HepG2 (cell line): ENCODE data around the gene ERF. TPM values are rescaled to one million over a fixed set of nuclear protein-coding genes. Genes with fewer than 3 reads are reported as not detected.

Source experiments
- ATAC-seq: fragments of 200-7000 bp; cut with Tn5 transposase; 3 replicates; pipeline ENCODE4 v1.9.1; 2020; ENCODE audit warnings: mild to moderate bottlenecking, moderate library complexity
- BruUV-seq: library from RNA; stranded (reverse); fragments of 400-500 nt; replicated peaks from 2 replicates; lab custom pipeline; 2021; lab: Mats Ljungman, UMichigan
- CTCF ChIA-PET: fragments of 300-600 bp; formaldehyde crosslinking; extraction: SDS; loops from one replicate; lab custom pipeline; 2021; ENCODE audit warnings: low total read pairs, inconsistent platforms, low intra/inter-chr PET ratio; lab: Yijun Ruan, JAX
- POLR2A ChIA-PET: fragments of 350-600 bp; sonication (Branson Sonifier 250); formaldehyde crosslinking; loops from one replicate; lab custom pipeline; 2020; ENCODE audit warnings: antibody characterized with exemption, inconsistent platforms; lab: Yijun Ruan, JAX
- DNase-seq: peaks from one replicate; pipeline ENCODE4 v3.0.0-alpha.2; 2015; ENCODE audit warnings: low spot score
- FAIRE-seq: peaks from 3 replicates; lab custom pipeline; 2011; peaks lifted over from hg19 to GRCh38; lab: Jason Lieb, UNC
- H2AFZ ChIP-seq: one replicate; pipeline ENCODE4 v1.6.1; 2011; ENCODE audit warnings: low read length, inconsistent platforms
- H3K27ac ChIP-seq: fragments of 300-600 bp; 3 replicates; pipeline ENCODE4 v1.8.0; 2011; ENCODE audit warnings: mixed run types, mild to moderate bottlenecking, mixed read lengths, low read length, inconsistent platforms; ENCODE audit not compliant: insufficient read depth; ENCODE audit errors: extremely low read length
- H3K27me3 ChIP-seq, 2 experiments: fragments of 200-600 bp in 1 of 2; 2 replicates in 1 of 2; 3 replicates in 1 of 2; pipeline versions ENCODE4 v1.6.0 to v1.8.0; 2011; ENCODE audit warnings: low read length in 2 of 2, mild to moderate bottlenecking in 2 of 2, moderate library complexity in 2 of 2, inconsistent platforms in 1 of 2; ENCODE audit not compliant: insufficient read depth in 2 of 2, control insufficient read depth in 1 of 2
- H3K36me3 ChIP-seq, 2 experiments: fragments of 200-600 bp in 1 of 2; replicated peaks in 1 of 2; 2 replicates in 1 of 2; 3 replicates in 1 of 2; pipeline versions ENCODE4 v1.5.1 to v1.8.0; 2011; ENCODE audit warnings: low read length in 2 of 2, inconsistent platforms in 1 of 2; ENCODE audit not compliant: insufficient read depth in 2 of 2, control insufficient read depth in 1 of 2
- H3K4me1 ChIP-seq: 2 replicates; pipeline ENCODE4 v1.5.1; 2012; ENCODE audit warnings: low read length, inconsistent platforms; ENCODE audit not compliant: insufficient read depth
- H3K4me2 ChIP-seq: 2 replicates; pipeline ENCODE4 v1.6.0; 2011; ENCODE audit warnings: low read depth, low read length, inconsistent platforms
- H3K4me3 ChIP-seq, 3 experiments: fragments of 200-600 bp in 1 of 3; sonication (generic), shearing (Covaris generic) in 1 of 3; replicated peaks in 1 of 3; 2 replicates each; pipeline ENCODE4 v1.5.1; 2011 to 2016; ENCODE audit warnings: low read length in 3 of 3, inconsistent platforms in 2 of 3, low read depth in 2 of 3, mild to moderate bottlenecking in 2 of 3, control low read depth in 1 of 3, mixed read lengths in 1 of 3; ENCODE audit not compliant: insufficient read depth in 1 of 3
- H3K79me2 ChIP-seq: one replicate; pipeline ENCODE4 v1.6.1; 2011; ENCODE audit warnings: low read length, inconsistent platforms; ENCODE audit not compliant: insufficient read depth
- H3K9ac ChIP-seq: 2 replicates; pipeline ENCODE4 v1.6.0; 2011; ENCODE audit warnings: mild to moderate bottlenecking, low read depth, low read length, inconsistent platforms; ENCODE audit not compliant: insufficient read depth
- H3K9me3 ChIP-seq: 2 replicates; pipeline ENCODE4 v1.5.1; 2012; ENCODE audit warnings: mild to moderate bottlenecking, low read length
- H4K20me1 ChIP-seq: 2 replicates; pipeline ENCODE4 v1.6.0; 2011; ENCODE audit warnings: inconsistent platforms, mild to moderate bottlenecking, low read length, moderate library complexity; ENCODE audit not compliant: insufficient read depth
- CCAR2 ChIP-seq: fragments of 200-400 bp; formaldehyde crosslinking; optimal IDR thresholded peaks from 2 replicates; pipeline ENCODE3; 2018; ENCODE audit warnings: low read depth, mild to moderate bottlenecking, low read length, moderate library complexity
- HES4 ChIP-seq: sonication (generic); formaldehyde crosslinking; IDR thresholded peaks from 2 replicates; pipeline ENCODE4 v1.9.0; 2021; ENCODE audit warnings: mild to moderate bottlenecking, missing genetic modification reagents, borderline replicate concordance
- HNRNPLL ChIP-seq: fragments of 200-400 bp; formaldehyde crosslinking; IDR thresholded peaks from 2 replicates; pipeline ENCODE4 v1.6.1; 2017; ENCODE audit warnings: mild to moderate bottlenecking, low read depth, low read length; ENCODE audit not compliant: poor library complexity, severe bottlenecking
- NKX3-1 ChIP-seq: sonication (generic); formaldehyde crosslinking; IDR thresholded peaks from 2 replicates; pipeline ENCODE4 v1.5.0; 2020; ENCODE audit warnings: missing genetic modification reagents
- PATZ1 ChIP-seq: sonication (generic); formaldehyde crosslinking; IDR thresholded peaks from 2 replicates; pipeline ENCODE4 v1.4.0; 2020; ENCODE audit warnings: missing genetic modification reagents
- PHF20 ChIP-seq: sonication (generic); formaldehyde crosslinking; IDR thresholded peaks from 2 replicates; pipeline ENCODE4 v1.5.0; 2020; ENCODE audit warnings: mild to moderate bottlenecking, missing genetic modification reagents
- POLR2AphosphoS5 ChIP-seq: IDR thresholded peaks from 2 replicates; pipeline ENCODE4 v1.6.1; 2012; ENCODE audit warnings: low read depth, low read length
- POLR2G ChIP-seq: fragments of 200-400 bp; formaldehyde crosslinking; IDR thresholded peaks from 2 replicates; pipeline ENCODE4 v1.6.1; 2018; ENCODE audit warnings: mild to moderate bottlenecking, low read depth, low read length, moderate library complexity
- RAD21 ChIP-seq: fragments of 450-650 bp; formaldehyde crosslinking; IDR thresholded peaks from 2 replicates; pipeline ENCODE4 v1.5.0; 2020; ENCODE audit warnings: mild to moderate bottlenecking
- RBFOX2 ChIP-seq: fragments of 200-400 bp; formaldehyde crosslinking; IDR thresholded peaks from 2 replicates; pipeline ENCODE4 v1.6.1; 2017; ENCODE audit warnings: low read depth, mild to moderate bottlenecking, low read length
- SAFB2 ChIP-seq: sonication (generic); formaldehyde crosslinking; IDR thresholded peaks from 2 replicates; pipeline ENCODE4 v1.5.1; 2020; ENCODE audit warnings: missing genetic modification reagents, low read depth, mild to moderate bottlenecking, borderline replicate concordance
- SP1 ChIP-seq, 2 experiments: fragments of 450-650 bp in 1 of 2; sonication (generic) in 1 of 2; formaldehyde crosslinking in 1 of 2; IDR thresholded peaks; 2 replicates each; pipeline versions ENCODE4 v1.4.0 to v1.6.1; 2016 to 2020; ENCODE audit warnings: missing genetic modification reagents in 1 of 2
- SP5 ChIP-seq: IDR thresholded peaks from 2 replicates; pipeline ENCODE4 v1.6.1; 2016; ENCODE audit warnings: low read depth, borderline replicate concordance
- SRF ChIP-seq: IDR thresholded peaks from 2 replicates; pipeline ENCODE4 v1.6.1; 2011; ENCODE audit warnings: mild to moderate bottlenecking, low read depth, low read length, moderate library complexity
- TP53 ChIP-seq: sonication (generic); formaldehyde crosslinking; conservative IDR thresholded peaks from 2 replicates; pipeline ENCODE4 v1.4.0; 2020; ENCODE audit warnings: missing genetic modification reagents
- ZBTB21 ChIP-seq: sonication (generic); formaldehyde crosslinking; IDR thresholded peaks from 2 replicates; pipeline ENCODE4 v1.4.0; 2020; ENCODE audit warnings: missing genetic modification reagents
- ZFX ChIP-seq: sonication (generic); formaldehyde crosslinking; IDR thresholded peaks from 2 replicates; pipeline ENCODE4 v1.4.0; 2020; ENCODE audit warnings: mild to moderate bottlenecking, low read depth, missing genetic modification reagents, moderate library complexity
- ZKSCAN1 ChIP-seq: fragments of 150-350 bp; IDR thresholded peaks from 2 replicates; pipeline ENCODE4 v1.6.1; 2014; ENCODE audit warnings: low read length
- ZNF10 ChIP-seq: sonication (generic); formaldehyde crosslinking; IDR thresholded peaks from 2 replicates; pipeline ENCODE4 v1.4.0; 2020; ENCODE audit warnings: mild to moderate bottlenecking, low read depth, missing genetic modification reagents, borderline replicate concordance
- ZNF510 ChIP-seq: sonication (generic); formaldehyde crosslinking; IDR thresholded peaks from 2 replicates; pipeline ENCODE4 v1.4.0; 2020; ENCODE audit warnings: low read depth, mild to moderate bottlenecking, missing genetic modification reagents
- ZNF703 ChIP-seq: sonication (generic); formaldehyde crosslinking; IDR thresholded peaks from 2 replicates; pipeline ENCODE4 v1.5.1; 2020; ENCODE audit warnings: missing genetic modification reagents, mild to moderate bottlenecking, moderate library complexity, borderline replicate concordance
- ZNF720 ChIP-seq: sonication (generic); formaldehyde crosslinking; IDR thresholded peaks from 2 replicates; pipeline ENCODE4 v1.4.0; 2020; ENCODE audit warnings: missing genetic modification reagents
- ZNF749 ChIP-seq: sonication (generic); formaldehyde crosslinking; IDR thresholded peaks from 2 replicates; pipeline ENCODE4 v1.8.0; 2022; ENCODE audit warnings: mild to moderate bottlenecking, missing genetic modification reagents, moderate library complexity, borderline replicate concordance
- WGBS: methylation state at CpG from one replicate; pipeline ENCODE4 v1.1.6; 2017; ENCODE audit warnings: low lambda C conversion rate; 5-methylcytosine and 5-hydroxymethylcytosine counted together
- in situ Hi-C: cut with HindIII; loops from 2 replicates; pipeline ENCODE4 v1.10.0; 2017; ENCODE audit warnings: low pct_unique_long_range_greater_than_20kb; ENCODE audit not compliant: extremely low pct_ligation_motif_present
- intact Hi-C: fragments of 100-400 bp; cut with micrococcal nuclease; formaldehyde crosslinking; loops from one replicate; pipeline ENCODE4 v1.10.0; 2022; ENCODE audit not compliant: unreplicated experiment
- polyA plus RNA-seq, 8 experiments: library from polyadenylated mRNA; depleted of rRNA in 3 of 8; stranded (reverse) in 7 of 8; unstranded in 1 of 8; fragments of >200 nt; fragmentation: Illumina TruSeq in 4 of 8; extraction: Trizol in 4 of 8; gene quantifications; 2 replicates each; pipeline versions ENCODE4 v1.2.1 to v1.2.3, GENCODE V29; 2011 to 2016; ENCODE audit warnings: low read depth in 4 of 8, missing spikeins in 1 of 8, mixed read lengths in 1 of 8; ENCODE audit not compliant: insufficient read depth in 1 of 8
- total RNA-seq, 5 experiments: library from RNA; depleted of rRNA; stranded (reverse); fragments of >200 nt; fragmentation: Illumina TruSeq; extraction: Trizol; gene quantifications; 2 replicates each; pipeline ENCODE4 v1.2.3, GENCODE V29; 2016; ENCODE audit warnings: low read depth in 1 of 5
- TF ChIP-seq, protein P1 (sequence below): IDR thresholded peaks from 2 replicates; pipeline ENCODE4 v1.6.1; 2016; ENCODE audit warnings: low read depth, control low read depth

The ERF gene
- total and polyA plus RNA-seq, 2 of the 13 experiments (the other 11 are each of a cell fraction or from before 2014, with no cell fraction given), result 67.1 to 69.9 TPM

GRCh38 chr19:42284066-42284501, 29.2 kb upstream of the ERF start:
- Histone ChIP-seq H3K9me3 (no peaks in the 10 kb centered on the region), H3K4me1 (peaks cover 48% of the 10 kb centered on the region), H3K4me3 (peak overlapping the region in 2 of 3 experiments; percentile 70 to 82; a peak in 3 of 6 replicates), H4K20me1 (peaks cover 11% of the 10 kb centered on the region; the same call in 1 of the 2 replicates), H2AFZ (no peak overlapping the region), H3K27me3 (no peaks in the 10 kb centered on the region; a peak in 1 of 5 replicates), H3K79me2 (peaks cover 29% of the 10 kb centered on the region), H3K36me3 (peaks cover 15 to 24% of the 10 kb centered on the region in 2 experiments; a peak in 4 of 5 replicates), H3K4me2 (no peak overlapping the region), H3K9ac (peak overlapping the region; percentile 72), H3K27ac (peak overlapping the region; percentile 60)
- no CpG with 5 or more reads among the region's 76 CpGs for WGBS
- CTCF ChIA-PET, result no interaction called here
- no peak for DNase-seq
- POLR2A ChIA-PET, result interaction anchor here (0.5 to 1.7 kb wide), 2 partner anchors 18 to 41 kb away, joined by 3 to 9 read pairs; partner anchors contain the start of genes GSK3A, PAFAH1B3 and PRR19
- in situ Hi-C loops, result no loop called here
- no peak for ATAC-seq
- no TSS peak for BruUV-seq
- intact Hi-C loops, result no loop called here
- no peak for FAIRE-seq
- TF ChIP-seq ZKSCAN1, result no peak
- 0 out of 2 replicates have a peak, but pooled peaks have one; percentile 18 for TF ChIP-seq SP5 (CRISPR knock-in tag)
- no peak for TF ChIP-seq POLR2AphosphoS5
- TF ChIP-seq CCAR2, result no peak
- TF ChIP-seq SRF, result no peak
- TF ChIP-seq ZFX (CRISPR knock-in tag), result no peak
- TF ChIP-seq ZNF10 (CRISPR knock-in tag), result no peak
- TF ChIP-seq PHF20 (CRISPR knock-in tag), result no peak
- TF ChIP-seq, protein P1, sequence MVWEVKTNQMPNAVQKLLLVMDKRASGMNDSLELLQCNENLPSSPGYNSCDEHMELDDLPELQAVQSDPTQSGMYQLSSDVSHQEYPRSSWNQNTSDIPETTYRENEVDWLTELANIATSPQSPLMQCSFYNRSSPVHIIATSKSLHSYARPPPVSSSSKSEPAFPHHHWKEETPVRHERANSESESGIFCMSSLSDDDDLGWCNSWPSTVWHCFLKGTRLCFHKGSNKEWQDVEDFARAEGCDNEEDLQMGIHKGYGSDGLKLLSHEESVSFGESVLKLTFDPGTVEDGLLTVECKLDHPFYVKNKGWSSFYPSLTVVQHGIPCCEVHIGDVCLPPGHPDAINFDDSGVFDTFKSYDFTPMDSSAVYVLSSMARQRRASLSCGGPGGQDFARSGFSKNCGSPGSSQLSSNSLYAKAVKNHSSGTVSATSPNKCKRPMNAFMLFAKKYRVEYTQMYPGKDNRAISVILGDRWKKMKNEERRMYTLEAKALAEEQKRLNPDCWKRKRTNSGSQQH, result 0 out of 2 replicates have a peak, but pooled peaks have one; percentile 13
- TF ChIP-seq ZBTB21 (CRISPR knock-in tag), result no peak
- TF ChIP-seq POLR2G, result 0 out of 2 replicates have a peak, but pooled peaks have one; percentile 44
- TF ChIP-seq RBFOX2, result peak; percentile 84
- TF ChIP-seq HNRNPLL, result no peak
- no peak for TF ChIP-seq TP53
- no peak for TF ChIP-seq SAFB2 (CRISPR knock-in tag)
- TF ChIP-seq RAD21 (CRISPR knock-in tag), result 0 out of 2 replicates have a peak, but pooled peaks have one; percentile 15
- TF ChIP-seq PATZ1 (CRISPR knock-in tag), result peak; percentile 65
- TF ChIP-seq SP1 (IDR thresholded peaks at IDR 0.05), result no peak
- peak; percentile 31; the same call in 1 of the 2 replicates for TF ChIP-seq SP1 (CRISPR knock-in tag; IDR thresholded peaks at IDR 0.05)
- TF ChIP-seq ZNF703 (CRISPR knock-in tag), result no peak
- no peak for TF ChIP-seq ZNF720 (CRISPR knock-in tag)
- peak; percentile 58; the same call in 1 of the 2 replicates for TF ChIP-seq HES4
- TF ChIP-seq ZNF510 (CRISPR knock-in tag), result no peak
- no peak for TF ChIP-seq NKX3-1
- no peak for TF ChIP-seq ZNF749 (CRISPR knock-in tag)
